HFF-Myc (cell line): ENCODE data around the gene ROBO1.
"Not testable (repeated sequence)": the region's sequence is repeated elsewhere in the genome, so short reads cannot be mapped to it uniquely, and the experiment has no call there.

Experiments
- DNase-seq: peaks from one replicate; pipeline ENCODE4 v3.0.0-alpha.2; 2011; ENCODE audit warnings: low read depth; ENCODE audit errors: extremely low read depth
- H3K4me3 ChIP-seq: replicated peaks from 2 replicates; pipeline ENCODE4 v1.5.1; 2011; ENCODE audit warnings: low read depth, mild to moderate bottlenecking, control low read depth, low read length
- TF ChIP-seq, protein P1 (sequence below): IDR thresholded peaks from 2 replicates; pipeline ENCODE4 v1.5.1; 2012; ENCODE audit warnings: mild to moderate bottlenecking, low read depth, low read length, control low read depth; ENCODE audit errors: missing control alignments

ROBO1 gene

DNA sequence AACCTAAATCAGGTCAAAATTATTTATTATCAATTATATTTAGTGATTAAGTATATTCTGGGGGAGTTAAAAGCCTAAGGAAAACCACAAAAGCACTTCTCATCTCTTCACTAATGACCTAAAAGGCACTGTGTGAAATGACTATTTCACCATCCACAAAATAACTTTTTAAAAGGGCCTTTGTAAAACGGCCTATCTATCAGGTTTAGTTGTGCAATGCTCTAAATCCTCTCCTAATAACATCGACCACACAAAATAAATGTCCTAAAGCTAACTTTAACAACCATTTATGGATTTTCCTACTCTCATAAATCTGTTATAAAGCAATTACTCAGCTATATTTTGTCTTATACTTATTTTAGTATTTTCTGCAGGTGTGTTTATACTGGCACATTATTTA is 1066.3 kb downstream of the ROBO1 start:
- no peak overlapping the region for H3K4me3 ChIP-seq
- no peak for DNase-seq
- TF ChIP-seq, protein P1, sequence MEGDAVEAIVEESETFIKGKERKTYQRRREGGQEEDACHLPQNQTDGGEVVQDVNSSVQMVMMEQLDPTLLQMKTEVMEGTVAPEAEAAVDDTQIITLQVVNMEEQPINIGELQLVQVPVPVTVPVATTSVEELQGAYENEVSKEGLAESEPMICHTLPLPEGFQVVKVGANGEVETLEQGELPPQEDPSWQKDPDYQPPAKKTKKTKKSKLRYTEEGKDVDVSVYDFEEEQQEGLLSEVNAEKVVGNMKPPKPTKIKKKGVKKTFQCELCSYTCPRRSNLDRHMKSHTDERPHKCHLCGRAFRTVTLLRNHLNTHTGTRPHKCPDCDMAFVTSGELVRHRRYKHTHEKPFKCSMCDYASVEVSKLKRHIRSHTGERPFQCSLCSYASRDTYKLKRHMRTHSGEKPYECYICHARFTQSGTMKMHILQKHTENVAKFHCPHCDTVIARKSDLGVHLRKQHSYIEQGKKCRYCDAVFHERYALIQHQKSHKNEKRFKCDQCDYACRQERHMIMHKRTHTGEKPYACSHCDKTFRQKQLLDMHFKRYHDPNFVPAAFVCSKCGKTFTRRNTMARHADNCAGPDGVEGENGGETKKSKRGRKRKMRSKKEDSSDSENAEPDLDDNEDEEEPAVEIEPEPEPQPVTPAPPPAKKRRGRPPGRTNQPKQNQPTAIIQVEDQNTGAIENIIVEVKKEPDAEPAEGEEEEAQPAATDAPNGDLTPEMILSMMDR = no peak

DNA sequence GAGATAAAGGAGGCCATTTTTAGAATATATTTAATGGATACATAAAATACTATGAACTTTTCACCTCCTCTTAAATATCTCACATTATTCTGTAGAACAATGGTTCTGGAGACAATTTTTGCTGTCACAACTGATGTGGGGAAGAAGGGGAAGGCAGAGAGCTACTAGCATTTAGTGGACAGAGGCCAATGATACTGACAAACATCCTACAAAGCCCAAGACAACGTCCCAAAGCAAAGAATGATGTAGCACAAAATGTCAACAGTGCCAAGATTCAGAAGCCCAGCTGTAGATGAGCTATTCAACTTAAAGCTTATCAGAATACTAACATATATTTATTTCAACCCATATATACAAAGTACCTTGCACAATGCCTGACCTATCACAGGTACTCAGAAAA is 1069.4 kb downstream of the ROBO1 start:
- no peak overlapping the region for H3K4me3 ChIP-seq
- no peak for DNase-seq
- TF ChIP-seq, protein P1 = no peak

DNA sequence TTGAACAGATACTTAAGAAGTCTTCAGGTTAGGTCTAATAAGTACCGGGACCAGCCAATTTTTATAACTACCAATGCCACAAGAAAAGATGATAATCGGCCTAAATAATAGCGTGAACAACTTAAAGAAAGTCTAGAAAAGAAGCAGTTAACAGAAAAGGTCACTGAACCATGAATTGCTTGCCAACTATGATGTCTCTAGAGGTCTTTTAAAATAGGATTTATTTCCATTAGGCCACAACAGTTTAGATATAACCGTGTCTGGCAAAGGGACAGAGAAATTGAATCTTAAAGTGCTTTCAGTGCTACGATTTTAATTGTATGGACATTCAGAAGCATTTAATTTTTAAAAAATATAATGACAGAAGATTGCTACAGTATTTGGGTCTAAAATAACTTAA is 1070.4 kb downstream of the ROBO1 start:
- no peak for DNase-seq
- no peak overlapping the region for H3K4me3 ChIP-seq
- TF ChIP-seq, protein P1 = no peak

- TF ChIP-seq, protein P1 = no peak
- no peak overlapping the region for H3K4me3 ChIP-seq
- no peak for DNase-seq
Measured at GRCh38 chr3:78690766-78691165, 1077.0 kb downstream of the ROBO1 start.

DNA sequence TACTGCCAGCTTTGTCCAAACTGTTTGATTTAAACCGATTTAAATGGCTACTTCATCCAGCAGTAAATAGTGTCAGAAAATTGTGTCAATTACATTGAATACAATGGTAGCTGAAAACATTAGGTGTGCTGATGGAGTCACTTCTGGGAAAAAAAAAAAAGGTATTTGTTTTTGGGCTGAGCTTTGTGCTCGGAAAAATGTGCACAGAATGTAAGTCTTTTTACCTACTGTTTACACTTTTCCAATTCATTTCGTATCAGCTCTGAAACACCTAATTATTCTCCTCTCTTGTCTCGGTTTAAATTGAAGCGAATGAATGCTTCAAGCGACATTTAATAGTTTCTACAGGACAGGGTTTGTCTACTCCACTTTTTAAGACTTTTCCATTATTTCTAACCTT is 1078.4 kb downstream of the ROBO1 start:
- H3K4me3 ChIP-seq = no peak overlapping the region
- no peak for DNase-seq
- TF ChIP-seq, protein P1 = no peak

DNA sequence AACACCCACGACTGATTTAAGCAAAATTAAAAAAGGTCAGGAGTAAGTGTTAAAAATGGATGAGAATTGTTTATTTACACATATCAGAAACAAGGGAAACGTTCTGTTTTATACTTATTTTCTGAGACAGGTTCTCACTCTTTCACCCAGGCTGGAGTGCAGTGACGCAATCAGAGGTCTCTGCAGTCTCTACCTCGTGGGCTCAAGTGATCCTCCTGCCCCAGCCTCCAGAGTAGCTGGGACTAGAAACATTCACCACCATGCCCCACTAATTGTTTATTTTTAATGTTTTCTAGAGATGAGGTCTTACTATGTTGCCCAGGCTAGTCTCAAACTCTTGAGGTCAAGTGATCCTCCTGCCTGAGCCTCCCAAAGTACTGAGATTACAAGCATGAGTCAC is 1080.3 kb downstream of the ROBO1 start:
- no peak for DNase-seq
- no peak overlapping the region for H3K4me3 ChIP-seq
- TF ChIP-seq, protein P1 = no peak

DNA sequence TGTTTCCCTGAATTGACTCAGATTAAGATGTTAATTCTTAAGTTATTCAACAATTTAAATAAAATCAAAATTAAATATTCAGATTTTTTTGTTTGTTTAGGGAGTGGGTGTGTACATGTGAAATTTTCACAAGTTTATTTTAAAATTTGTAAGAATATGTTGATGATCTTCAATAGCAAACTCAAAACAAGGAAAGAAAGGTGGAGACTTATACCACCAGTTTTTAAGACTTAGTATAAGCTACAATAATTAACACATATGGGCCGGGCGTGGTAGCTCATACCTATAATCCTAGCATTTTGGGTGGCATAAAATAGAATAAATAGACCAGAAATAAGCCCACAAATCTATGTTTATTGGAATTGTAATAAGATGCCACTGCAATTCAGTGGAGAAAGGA is 1084.5 kb downstream of the ROBO1 start:
- DNase-seq = no peak
- TF ChIP-seq, protein P1 = no peak
- H3K4me3 ChIP-seq = no peak overlapping the region

DNA sequence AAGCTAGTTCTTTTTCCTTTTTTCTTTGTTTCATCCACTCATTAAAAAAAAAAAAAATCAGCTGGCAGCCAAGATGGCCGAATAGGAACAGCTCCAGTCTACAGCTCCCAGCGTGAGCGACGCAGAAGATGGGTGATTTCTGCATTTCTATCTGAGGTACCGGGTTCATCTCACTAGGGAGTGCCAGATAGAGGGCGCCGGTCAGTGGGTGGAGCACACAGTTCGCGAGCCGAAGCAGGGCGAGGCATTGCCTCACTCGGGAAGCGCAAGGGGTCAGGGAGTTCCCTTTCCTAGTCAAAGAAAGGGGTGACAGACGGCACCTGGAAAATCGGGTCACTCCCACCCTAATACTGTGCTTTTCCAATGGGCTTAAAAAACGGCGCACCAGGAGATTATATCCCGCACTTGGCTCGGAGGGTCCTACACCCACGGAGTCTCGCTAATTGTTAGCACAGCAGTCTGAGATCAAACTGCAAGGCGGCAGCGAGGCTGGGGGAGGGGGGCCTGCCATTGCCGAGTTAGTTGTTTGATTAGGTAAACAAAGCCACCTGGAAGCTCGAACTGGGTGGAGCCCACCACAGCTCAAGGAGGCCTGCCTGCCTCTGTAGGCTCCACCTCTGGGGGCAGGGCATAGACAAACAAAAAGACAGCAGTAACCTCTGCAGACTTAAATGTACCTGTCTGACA is 1092.5 kb downstream of the ROBO1 start:
- H3K4me3 ChIP-seq, DNase-seq: not testable (repeated sequence)
